Tibial artery (tissue), 4 donors: ENCODE results near the gene INPP5A.
A peak's percentile ranks its signal among the peaks of the same experiment; 100 is the strongest.
"Not testable (repeated sequence)": the region's sequence is repeated elsewhere in the genome, so short reads cannot be mapped to it uniquely, and the experiment has no call there.

Experiments
- DNase-seq, 2 donors: peaks; one replicate each; pipeline ENCODE4 v3.0.0-alpha.2; 2019
- H3K27ac ChIP-seq, 2 donors: fragments of 200-600 bp; sonication (generic) in 1 of 2; 1 replicate in 1 of 2; 2 replicates in 1 of 2; pipeline ENCODE4 v1.5.1; 2018 to 2019; ENCODE audit warnings: mild to moderate bottlenecking in 1 of 2
- H3K27me3 ChIP-seq, 2 donors: fragments of 200-600 bp; sonication (generic) in 1 of 2; one replicate each; pipeline versions ENCODE4 v1.5.1 to v1.6.0; 2016 to 2019
- H3K36me3 ChIP-seq, 3 donors: fragments of 200-600 bp; sonication (generic) in 2 of 3; one replicate each; pipeline ENCODE4 v1.5.1; 2016 to 2019; ENCODE audit warnings: mild to moderate bottlenecking in 2 of 3
- H3K4me1 ChIP-seq, 4 donors: fragments of 200-600 bp; sonication (generic) in 2 of 4; 1 replicate in 3 of 4; 2 replicates in 1 of 4; pipeline ENCODE4 v1.5.1; 2016 to 2019
- H3K4me3 ChIP-seq, 2 donors: fragments of 200-600 bp; sonication (generic) in 1 of 2; 1 replicate in 1 of 2; 2 replicates in 1 of 2; pipeline ENCODE4 v1.5.1; 2018 to 2019; ENCODE audit warnings: mild to moderate bottlenecking in 2 of 2
- H3K9me3 ChIP-seq, 3 donors: fragments of 200-600 bp; sonication (generic) in 1 of 3; one replicate each; pipeline ENCODE4 v1.5.1; 2016 to 2019
- intact Hi-C: fragments of 100-400 bp; cut with DNase I; formaldehyde crosslinking; loops from one replicate; pipeline ENCODE4 v1.15.0; 2023; ENCODE audit warnings: low total_unique reads
- TF ChIP-seq, protein P1 (sequence below), 2 experiments: fragments of 200-600 bp in 1 of 2; fragments of 450-650 bp in 1 of 2; IDR thresholded peaks; one replicate each; pipeline ENCODE4 v1.5.1; 2017 to 2019; ENCODE audit warnings: antibody characterized with exemption in 2 of 2, mild to moderate bottlenecking in 1 of 2, moderate library complexity in 1 of 2

INPP5A gene

DNA sequence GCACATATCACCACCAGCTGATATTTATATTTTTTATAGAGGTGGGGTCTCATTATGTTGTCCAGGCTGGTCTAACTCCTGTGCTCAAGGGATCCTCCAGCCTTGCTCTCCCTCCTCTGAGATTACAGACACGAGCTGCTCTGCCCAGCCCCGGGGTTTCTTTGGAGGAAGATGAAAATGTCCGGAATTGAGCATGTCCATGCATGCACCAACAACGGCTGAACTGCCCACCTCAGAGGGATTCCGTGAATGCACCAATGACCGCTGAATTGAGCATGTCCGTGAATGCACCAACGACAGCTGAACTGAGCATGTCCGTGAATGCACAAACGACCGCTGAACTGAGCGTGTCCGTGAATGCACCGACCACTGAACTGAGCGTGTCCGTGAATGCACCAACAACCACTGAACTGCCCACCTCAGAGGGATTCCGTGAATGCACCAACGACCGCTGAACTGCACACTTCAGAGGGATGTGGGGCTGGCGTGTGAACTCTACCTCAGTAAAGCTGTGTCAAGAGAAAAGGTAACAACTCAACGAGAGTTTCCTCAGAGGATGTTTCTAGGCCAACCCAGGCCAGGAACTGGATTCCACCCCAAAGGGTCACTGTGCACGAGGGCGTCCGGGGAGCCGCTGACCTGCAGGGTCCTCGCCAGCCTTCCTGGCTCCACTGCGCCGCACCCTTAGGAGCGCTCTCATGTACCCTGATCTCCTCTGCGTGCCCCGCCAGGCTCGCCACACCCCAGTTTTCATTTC is 34.9 kb upstream of the INPP5A start:
- Histone ChIP-seq H3K36me3 (no peaks in the 10 kb centered on the region), H3K27ac (no peak overlapping the region), H3K27me3 (peaks cover 0 to 8% of the 10 kb centered on the region in 2 donors), H3K4me3 (no peak overlapping the region), H3K4me1 (no peaks in the 10 kb centered on the region), H3K9me3 (no peaks in the 10 kb centered on the region)
- TF ChIP-seq, protein P1, sequence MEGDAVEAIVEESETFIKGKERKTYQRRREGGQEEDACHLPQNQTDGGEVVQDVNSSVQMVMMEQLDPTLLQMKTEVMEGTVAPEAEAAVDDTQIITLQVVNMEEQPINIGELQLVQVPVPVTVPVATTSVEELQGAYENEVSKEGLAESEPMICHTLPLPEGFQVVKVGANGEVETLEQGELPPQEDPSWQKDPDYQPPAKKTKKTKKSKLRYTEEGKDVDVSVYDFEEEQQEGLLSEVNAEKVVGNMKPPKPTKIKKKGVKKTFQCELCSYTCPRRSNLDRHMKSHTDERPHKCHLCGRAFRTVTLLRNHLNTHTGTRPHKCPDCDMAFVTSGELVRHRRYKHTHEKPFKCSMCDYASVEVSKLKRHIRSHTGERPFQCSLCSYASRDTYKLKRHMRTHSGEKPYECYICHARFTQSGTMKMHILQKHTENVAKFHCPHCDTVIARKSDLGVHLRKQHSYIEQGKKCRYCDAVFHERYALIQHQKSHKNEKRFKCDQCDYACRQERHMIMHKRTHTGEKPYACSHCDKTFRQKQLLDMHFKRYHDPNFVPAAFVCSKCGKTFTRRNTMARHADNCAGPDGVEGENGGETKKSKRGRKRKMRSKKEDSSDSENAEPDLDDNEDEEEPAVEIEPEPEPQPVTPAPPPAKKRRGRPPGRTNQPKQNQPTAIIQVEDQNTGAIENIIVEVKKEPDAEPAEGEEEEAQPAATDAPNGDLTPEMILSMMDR (IDR thresholded peaks at IDR 0.05) = no peak
- peak in 1 of 2 donors; percentile 48 for DNase-seq
- intact Hi-C loops = no loop called here

DNA sequence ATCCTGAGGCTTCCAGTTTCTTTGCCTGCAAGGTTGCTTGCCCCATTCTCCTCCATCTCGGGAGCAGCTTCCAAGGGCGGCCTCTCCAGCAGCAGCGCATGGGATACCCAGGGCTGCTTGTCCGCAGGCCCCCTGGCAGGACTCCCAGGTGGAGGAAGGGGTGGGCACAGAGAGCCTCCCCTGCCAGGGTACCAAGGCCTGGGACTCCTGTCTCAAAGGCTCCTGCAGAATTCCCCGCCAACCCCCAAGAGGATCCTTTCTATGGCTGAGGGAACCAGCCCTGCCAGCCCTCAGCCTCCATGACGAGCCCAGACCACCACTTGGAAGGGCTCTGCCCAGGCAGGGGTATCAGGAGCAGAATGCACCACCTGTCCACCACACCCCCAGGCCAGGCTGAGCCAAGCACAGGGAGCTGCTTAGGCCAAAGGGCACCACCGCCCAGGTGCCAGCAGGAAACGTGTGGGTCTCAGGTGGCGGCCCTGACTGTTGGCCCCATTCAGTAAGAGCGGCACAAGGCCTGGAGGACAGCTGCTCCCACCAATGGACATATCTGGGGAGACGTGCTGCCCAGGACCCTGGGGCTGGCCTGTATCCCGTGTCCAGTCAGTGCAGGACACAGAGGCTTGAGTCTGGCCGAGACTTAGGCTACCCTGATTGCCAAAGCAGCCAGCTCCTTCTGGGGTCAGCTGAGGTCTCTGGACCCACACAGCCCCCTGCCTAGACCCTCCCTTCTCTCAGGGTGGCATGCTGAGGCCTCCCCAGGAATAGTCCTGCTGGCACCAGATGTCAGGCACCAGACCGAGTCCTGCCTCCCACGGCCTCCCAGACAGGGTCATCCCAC is 33.8 kb upstream of the INPP5A start:
- H3K9me3 ChIP-seq = no peaks in the 10 kb centered on the region
- peaks cover 0 to 10% (median 2%) of the 10 kb centered on the region in 4 donors for H3K4me1 ChIP-seq
- no peak overlapping the region for H3K27ac ChIP-seq
- no peaks in the 10 kb centered on the region for H3K27me3 ChIP-seq
- intact Hi-C loops = no loop called here
- peak; percentile 15 to 60 for DNase-seq
- TF ChIP-seq, protein P1 (IDR thresholded peaks at IDR 0.05) = no peak
- no peak overlapping the region for H3K4me3 ChIP-seq
- H3K36me3 ChIP-seq = no peaks in the 10 kb centered on the region

DNA sequence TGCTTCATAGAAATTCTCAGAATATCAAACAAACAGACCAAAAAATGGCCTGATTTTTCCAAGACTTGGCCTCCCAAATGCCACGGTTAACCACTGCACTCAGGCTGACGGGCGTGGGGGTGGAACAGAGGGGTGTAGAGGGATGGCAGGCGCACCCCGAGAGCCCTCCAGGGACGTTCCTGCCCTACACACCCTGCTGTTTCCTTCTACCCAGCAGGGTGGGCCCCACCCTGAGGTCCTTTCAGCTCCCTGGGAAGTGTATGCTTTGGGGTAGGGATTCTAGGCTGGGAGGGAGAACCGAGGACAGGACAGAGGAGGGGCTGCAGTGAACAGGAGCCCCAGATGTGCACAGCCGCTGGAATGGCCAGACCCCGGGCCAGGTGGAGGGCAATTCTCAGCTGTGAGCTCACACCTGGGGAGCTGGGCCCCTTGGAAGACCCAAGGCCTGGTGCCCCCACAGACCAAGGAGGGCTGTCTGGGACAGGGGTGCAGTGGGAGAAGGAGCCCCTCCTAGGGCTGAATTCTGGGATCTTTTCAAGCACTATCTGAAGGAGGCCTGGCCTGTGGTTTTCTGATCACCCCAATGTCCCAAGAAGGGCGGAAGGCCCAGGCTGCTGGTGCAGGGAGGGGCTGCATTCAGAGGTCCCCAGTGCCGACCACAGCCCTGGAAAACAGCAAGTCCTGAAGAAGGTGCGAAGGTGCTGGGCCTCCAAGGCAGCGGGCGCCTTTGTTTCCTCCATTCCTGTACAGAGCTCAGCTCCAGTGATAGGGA is 32.9 kb upstream of the INPP5A start:
- Histone ChIP-seq H3K9me3 (no peaks in the 10 kb centered on the region), H3K27me3 (no peaks in the 10 kb centered on the region), H3K36me3 (no peaks in the 10 kb centered on the region), H3K4me1 (peaks cover 0 to 13% (median 6%) of the 10 kb centered on the region in 4 donors), H3K4me3 (no peak overlapping the region), H3K27ac (no peak overlapping the region)
- TF ChIP-seq, protein P1 (IDR thresholded peaks at IDR 0.05) = no peak
- DNase-seq = peak; percentile 14 to 50
- intact Hi-C loops = loop anchor here (5.0 kb wide), 1 partner anchor 133 kb away; no protein-coding TSS in a partner anchor

DNA sequence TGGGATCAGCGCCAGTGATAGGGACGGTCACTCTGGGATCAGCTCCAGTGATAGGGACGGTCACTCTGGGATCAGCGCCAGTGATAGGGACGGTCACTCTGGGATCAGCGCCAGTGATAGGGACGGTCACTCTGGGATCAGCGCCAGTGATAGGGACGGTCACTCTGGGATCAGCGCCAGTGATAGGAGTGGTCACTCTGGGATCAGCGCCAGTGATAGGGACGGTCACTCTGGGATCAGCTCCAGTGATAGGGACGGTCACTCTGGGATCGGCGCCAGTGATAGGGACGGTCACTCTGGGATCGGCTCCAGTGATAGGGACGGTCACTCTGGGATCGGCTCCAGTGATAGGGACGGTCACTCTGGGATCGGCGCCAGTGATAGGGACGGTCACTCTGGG is 32.0 kb upstream of the INPP5A start:
- not testable (repeated sequence) for H3K27me3 ChIP-seq, H3K4me3 ChIP-seq, H3K9me3 ChIP-seq, H3K36me3 ChIP-seq, H3K27ac ChIP-seq
- peak; percentile 18 to 68 for DNase-seq
- intact Hi-C loops = loop anchor here (5.0 kb wide), 1 partner anchor 132 kb away; no protein-coding TSS in a partner anchor
- H3K4me1 ChIP-seq = peaks cover 0 to 13% (median 6%) of the 10 kb centered on the region in 4 donors

DNA sequence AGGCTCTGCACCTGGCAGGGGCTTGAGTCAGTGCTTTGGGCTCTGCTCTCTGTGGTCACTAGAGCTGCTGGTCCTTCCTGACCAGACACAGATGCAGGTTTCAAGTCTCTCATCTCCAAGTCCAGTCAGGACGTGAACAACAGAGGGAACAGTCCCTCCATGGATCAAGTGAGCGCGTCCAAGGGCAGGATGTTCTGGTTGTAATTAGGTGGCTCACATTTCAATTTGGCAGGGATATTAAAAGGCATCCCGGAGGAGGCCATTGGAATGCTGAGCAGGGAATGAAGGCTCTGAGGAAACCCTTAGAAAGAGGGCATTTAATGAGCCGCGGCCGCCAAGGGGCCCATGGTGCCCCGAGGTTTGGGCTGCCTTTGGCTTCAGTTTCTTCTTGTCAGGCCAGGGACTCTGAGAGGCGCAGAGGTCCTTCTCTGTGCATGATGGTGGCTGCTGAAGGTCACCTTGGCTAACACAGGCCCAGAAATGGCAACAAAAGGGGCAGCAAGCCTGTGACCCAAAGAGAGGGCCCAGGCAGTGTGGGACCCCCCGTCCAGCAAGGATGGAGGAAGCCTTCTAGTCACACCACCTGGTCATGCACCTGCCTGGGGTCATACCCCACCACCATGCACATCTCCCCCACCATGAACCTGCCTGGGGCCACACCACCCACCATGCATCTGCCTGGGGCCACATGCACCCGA is 30.7 kb upstream of the INPP5A start:
- intact Hi-C loops = loop anchor here (5.0 kb wide), 1 partner anchor 130 kb away; no protein-coding TSS in a partner anchor
- no peak overlapping the region for H3K4me3 ChIP-seq

More for the DNA sequence above, 30.7 kb upstream of the INPP5A start:
- no peaks in the 10 kb centered on the region for H3K36me3 ChIP-seq
- no peaks in the 10 kb centered on the region for H3K9me3 ChIP-seq
- H3K27ac ChIP-seq = no peak overlapping the region
- TF ChIP-seq, protein P1 (IDR thresholded peaks at IDR 0.05) = no peak
- no peaks in the 10 kb centered on the region for H3K27me3 ChIP-seq
- H3K4me1 ChIP-seq = peaks cover 0 to 13% (median 6%) of the 10 kb centered on the region in 4 donors
- peak; percentile 63 to 71 for DNase-seq
